CD14-positive monocyte (primary cell): ENCODE measurements around the gene OXNAD1. TPM values are rescaled to one million over a fixed set of nuclear protein-coding genes. Genes with fewer than 3 reads are reported as not detected.
A peak's percentile ranks its signal among the peaks of the same experiment; 100 is the strongest.

Experiments used
- DNase-seq, 3 donors: peaks; one replicate each; pipeline ENCODE4 v3.0.0-alpha.2; 2011 to 2022
- H2AFZ ChIP-seq: 2 replicates; pipeline ENCODE4 v1.6.0; 2012; ENCODE audit warnings: mild to moderate bottlenecking, low read depth, low read length, inconsistent platforms; ENCODE audit not compliant: insufficient read depth, poor library complexity, severe bottlenecking
- H3K27ac ChIP-seq, 2 donors: 1 replicate in 1 of 2; 2 replicates in 1 of 2; pipeline ENCODE4 v1.5.1; 2012 to 2013; ENCODE audit warnings: low read length in 2 of 2, control low read depth in 1 of 2, inconsistent platforms in 1 of 2, low read depth in 1 of 2, mild to moderate bottlenecking in 1 of 2
- H3K27me3 ChIP-seq, 2 donors: one replicate each; pipeline versions ENCODE4 v1.6.0 to v1.6.1; 2011 to 2013; ENCODE audit warnings: low read length in 2 of 2; ENCODE audit not compliant: control insufficient read depth in 2 of 2, insufficient read depth in 2 of 2
- H3K36me3 ChIP-seq, 2 donors: replicated peaks in 1 of 2; 1 replicate in 1 of 2; 2 replicates in 1 of 2; pipeline versions ENCODE4 v1.5.1 to v1.6.1; 2012 to 2013; ENCODE audit warnings: low read length in 2 of 2, control low read depth in 1 of 2, inconsistent platforms in 1 of 2, mild to moderate bottlenecking in 1 of 2; ENCODE audit not compliant: insufficient read depth in 2 of 2, control insufficient read depth in 1 of 2
- H3K4me1 ChIP-seq, 2 donors: 1 replicate in 1 of 2; 2 replicates in 1 of 2; pipeline versions ENCODE4 v1.5.1 to v1.6.1; 2012 to 2013; ENCODE audit warnings: low read length in 2 of 2, control low read depth in 1 of 2, inconsistent platforms in 1 of 2, mild to moderate bottlenecking in 1 of 2, moderate library complexity in 1 of 2; ENCODE audit not compliant: insufficient read depth in 2 of 2, control insufficient read depth in 1 of 2
- H3K4me2 ChIP-seq: replicated peaks from 2 replicates; pipeline ENCODE3; 2012; ENCODE audit warnings: low read length, moderate library complexity, mild to moderate bottlenecking; ENCODE audit not compliant: poor library complexity, severe bottlenecking; ENCODE audit errors: extremely low read depth
- H3K4me3 ChIP-seq, 3 experiments: fragments of 200-600 bp in 1 of 3; sonication (generic) in 1 of 3; replicated peaks in 1 of 3; 1 replicate in 2 of 3; 2 replicates in 1 of 3; pipeline ENCODE4 v1.5.1; 2011 to 2013; ENCODE audit warnings: low read length in 3 of 3, mild to moderate bottlenecking in 3 of 3, control low read depth in 2 of 3, low read depth in 2 of 3, inconsistent platforms in 1 of 3, moderate library complexity in 1 of 3
- H3K79me2 ChIP-seq: 2 replicates; pipeline ENCODE4 v1.6.0; 2012; ENCODE audit warnings: mild to moderate bottlenecking, control low read depth, inconsistent platforms, low read length, moderate library complexity; ENCODE audit not compliant: insufficient read depth
- H3K9ac ChIP-seq: 2 replicates; pipeline ENCODE4 v1.6.0; 2017; ENCODE audit warnings: low read length, mild to moderate bottlenecking; ENCODE audit not compliant: insufficient read depth, poor library complexity, severe bottlenecking
- H3K9me3 ChIP-seq, 2 donors: replicated peaks in 1 of 2; 1 replicate in 1 of 2; 2 replicates in 1 of 2; pipeline versions ENCODE4 v1.5.1 to v1.6.1; 2012 to 2013; ENCODE audit warnings: low read length in 2 of 2, control low read depth in 1 of 2; ENCODE audit not compliant: control insufficient read depth in 1 of 2, insufficient read depth in 1 of 2
- H4K20me1 ChIP-seq: 2 replicates; pipeline ENCODE4 v1.6.0; 2012; ENCODE audit warnings: mild to moderate bottlenecking, low read length, control low read depth, moderate library complexity; ENCODE audit not compliant: insufficient read depth
- H3K27ac Mint-ChIP-seq, 7 donors: one replicate each; pipeline ENCODE4 v1.8.0; 2020; ENCODE audit warnings: mild to moderate bottlenecking in 7 of 7, mixed read lengths in 7 of 7, moderate library complexity in 6 of 7, inconsistent platforms in 2 of 7
- H3K27me3 Mint-ChIP-seq, 3 donors: one replicate each; pipeline ENCODE4 v1.8.0; 2021 to 2022; ENCODE audit warnings: low read depth in 3 of 3, mild to moderate bottlenecking in 3 of 3, mixed read lengths in 3 of 3, moderate library complexity in 3 of 3, inconsistent platforms in 1 of 3
- H3K36me3 Mint-ChIP-seq, 2 donors: one replicate each; pipeline ENCODE4 v1.8.0; 2020; ENCODE audit warnings: mixed read lengths in 2 of 2, inconsistent platforms in 1 of 2, mild to moderate bottlenecking in 1 of 2
- H3K4me1 Mint-ChIP-seq: one replicate; pipeline ENCODE4 v1.8.0; 2020; ENCODE audit warnings: mild to moderate bottlenecking, mixed read lengths
- H3K4me3 Mint-ChIP-seq, 2 donors: one replicate each; pipeline ENCODE4 v1.8.0; 2020; ENCODE audit warnings: mild to moderate bottlenecking in 2 of 2, mixed read lengths in 2 of 2, moderate library complexity in 1 of 2
- H3K9me3 Mint-ChIP-seq, 7 donors: one replicate each; pipeline ENCODE4 v1.8.0; 2020 to 2022; ENCODE audit warnings: mixed read lengths in 7 of 7, mild to moderate bottlenecking in 6 of 7, moderate library complexity in 6 of 7, inconsistent platforms in 2 of 7
- WGBS: methylation state at CpG from one replicate; pipeline ENCODE4 v1.1.5; 2013; ENCODE audit warnings: missing lambda C conversion rate; ENCODE audit not compliant: insufficient coverage; 5-methylcytosine and 5-hydroxymethylcytosine counted together
- intact Hi-C, 2 donors: fragments of 100-400 bp; cut with micrococcal nuclease; formaldehyde crosslinking; loops; one replicate each; pipeline versions ENCODE4 v1.15.0 to v1.15.1; 2023
- polyA plus RNA-seq, 3 donors: library from polyadenylated mRNA; depleted of rRNA in 1 of 3; unstranded in 2 of 3; stranded (reverse) in 1 of 3; fragments of 300-500 nt in 2 of 3; fragments of >200 nt in 1 of 3; fragmentation: Illumina TruSeq in 2 of 3; gene quantifications; 1 replicate in 2 of 3; 2 replicates in 1 of 3; pipeline ENCODE4 v1.2.3, GENCODE V29; 2012 to 2021
- TF ChIP-seq, protein P1 (sequence below): fragments of 200-600 bp; IDR thresholded peaks from one replicate; pipeline ENCODE4 v1.8.0; 2022; ENCODE audit warnings: antibody characterized with exemption, mild to moderate bottlenecking

The OXNAD1 gene
- polyA plus RNA-seq, 3 donors, result 3.7 to 5.1 (median 4.4) TPM

DNA sequence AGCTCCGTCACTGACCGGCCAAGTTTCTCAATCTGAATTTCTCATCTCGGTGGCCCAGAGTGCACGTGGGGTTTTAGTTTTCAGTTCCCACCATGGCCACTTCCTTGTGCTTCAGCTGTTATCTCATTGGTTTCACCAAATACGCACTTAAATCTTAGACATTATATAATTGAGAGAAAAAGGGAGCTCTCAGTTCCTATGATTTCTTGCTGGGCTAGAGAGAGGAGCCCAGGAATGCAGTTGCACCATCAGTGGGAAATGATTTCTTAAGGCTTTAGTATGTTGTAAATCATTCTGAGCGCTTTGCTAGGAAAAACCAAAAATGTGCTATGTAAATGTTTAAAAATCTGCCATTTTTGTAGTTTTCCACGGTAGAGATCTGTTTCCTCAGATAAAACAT is 53.2 kb downstream of the OXNAD1 start:
- H3K27ac ChIP-seq, result no peak overlapping the region
- H3K4me2 ChIP-seq, result no peak overlapping the region
- H3K9me3 ChIP-seq, result no peaks in the 10 kb centered on the region
- peaks cover 83 to 84% of the 10 kb centered on the region in 2 donors for H3K36me3 Mint-ChIP-seq
- no peak overlapping the region for H3K4me3 ChIP-seq
- no peaks in the 10 kb centered on the region for H4K20me1 ChIP-seq
- H3K36me3 ChIP-seq, result peaks cover 65 to 91% of the 10 kb centered on the region in 2 donors
- no peak overlapping the region for H3K9ac ChIP-seq
- no peaks in the 10 kb centered on the region for H3K9me3 Mint-ChIP-seq
- H3K4me3 Mint-ChIP-seq, result no peak overlapping the region
- TF ChIP-seq, protein P1, sequence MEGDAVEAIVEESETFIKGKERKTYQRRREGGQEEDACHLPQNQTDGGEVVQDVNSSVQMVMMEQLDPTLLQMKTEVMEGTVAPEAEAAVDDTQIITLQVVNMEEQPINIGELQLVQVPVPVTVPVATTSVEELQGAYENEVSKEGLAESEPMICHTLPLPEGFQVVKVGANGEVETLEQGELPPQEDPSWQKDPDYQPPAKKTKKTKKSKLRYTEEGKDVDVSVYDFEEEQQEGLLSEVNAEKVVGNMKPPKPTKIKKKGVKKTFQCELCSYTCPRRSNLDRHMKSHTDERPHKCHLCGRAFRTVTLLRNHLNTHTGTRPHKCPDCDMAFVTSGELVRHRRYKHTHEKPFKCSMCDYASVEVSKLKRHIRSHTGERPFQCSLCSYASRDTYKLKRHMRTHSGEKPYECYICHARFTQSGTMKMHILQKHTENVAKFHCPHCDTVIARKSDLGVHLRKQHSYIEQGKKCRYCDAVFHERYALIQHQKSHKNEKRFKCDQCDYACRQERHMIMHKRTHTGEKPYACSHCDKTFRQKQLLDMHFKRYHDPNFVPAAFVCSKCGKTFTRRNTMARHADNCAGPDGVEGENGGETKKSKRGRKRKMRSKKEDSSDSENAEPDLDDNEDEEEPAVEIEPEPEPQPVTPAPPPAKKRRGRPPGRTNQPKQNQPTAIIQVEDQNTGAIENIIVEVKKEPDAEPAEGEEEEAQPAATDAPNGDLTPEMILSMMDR, result no peak
- no peaks in the 10 kb centered on the region for H3K27me3 Mint-ChIP-seq
- DNase-seq, result no peak
- 10% methylated on average over 2 of the region's 7 CpGs for WGBS
- intact Hi-C loops, result no loop called here
- H3K4me1 Mint-ChIP-seq, result peaks cover 13% of the 10 kb centered on the region
- H3K4me1 ChIP-seq, result peaks cover 0 to 2% of the 10 kb centered on the region in 2 donors
- H3K27ac Mint-ChIP-seq, result peak overlapping the region in 4 of 7 donors; percentile 39 to 72 (median 62)
- H3K27me3 ChIP-seq, result no peaks in the 10 kb centered on the region
- no peak overlapping the region for H2AFZ ChIP-seq
- H3K79me2 ChIP-seq, result no peaks in the 10 kb centered on the region

DNA sequence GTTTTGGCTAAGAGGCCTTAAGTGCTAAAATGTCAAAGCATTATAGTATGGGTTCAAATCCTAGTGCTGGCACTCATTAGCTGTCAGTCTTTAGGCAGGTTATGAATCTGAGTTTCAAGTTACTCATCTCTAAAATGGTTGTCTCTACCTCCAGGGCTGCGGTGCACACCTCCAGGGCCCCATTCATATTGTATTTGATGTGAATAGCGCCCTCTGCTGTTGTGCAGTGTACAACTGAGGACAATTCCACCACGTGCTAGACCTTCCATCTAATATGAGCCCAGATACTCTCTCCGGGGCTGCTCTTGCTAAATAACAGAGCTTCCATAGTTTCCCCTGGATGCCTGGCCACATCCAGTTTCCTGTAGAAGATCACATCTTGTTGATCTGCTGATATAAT is 54.3 kb downstream of the OXNAD1 start:
- no peaks in the 10 kb centered on the region for H3K27me3 Mint-ChIP-seq
- Histone ChIP-seq H3K27me3 (no peaks in the 10 kb centered on the region), H3K4me3 (no peak overlapping the region), H3K9me3 (no peaks in the 10 kb centered on the region), H4K20me1 (no peaks in the 10 kb centered on the region), H3K36me3 (peaks cover 63 to 89% of the 10 kb centered on the region in 2 donors), H3K79me2 (no peaks in the 10 kb centered on the region), H2AFZ (no peak overlapping the region), H3K9ac (no peak overlapping the region), H3K4me2 (no peak overlapping the region), H3K4me1 (peaks cover 0 to 2% of the 10 kb centered on the region in 2 donors), H3K27ac (no peak overlapping the region)
- intact Hi-C loops, result no loop called here
- peaks cover 13% of the 10 kb centered on the region for H3K4me1 Mint-ChIP-seq
- H3K4me3 Mint-ChIP-seq, result no peak overlapping the region
- DNase-seq, result no peak
- peak overlapping the region in 3 of 7 donors; percentile 4 to 58 (median 15) for H3K27ac Mint-ChIP-seq
- TF ChIP-seq, protein P1, result no peak
- no peaks in the 10 kb centered on the region for H3K9me3 Mint-ChIP-seq
- WGBS, result 74% methylated on average over 3 of the region's 4 CpGs
- peaks cover 82% of the 10 kb centered on the region in 2 donors for H3K36me3 Mint-ChIP-seq
